Gastrocnemius medialis (tissue), 4 donors: Measurements from ENCODE around the gene ACBD6. TPM values are rescaled to one million over a fixed set of nuclear protein-coding genes. Genes with fewer than 3 reads are reported as not detected.

Experiments
- ATAC-seq, 2 donors: fragments of 150-250 bp; one replicate each; pipeline ENCODE4 v1.9.1; 2016
- DNase-seq, 2 donors: peaks; one replicate each; pipeline ENCODE4 v3.0.0-alpha.2; 2019
- H3K27ac ChIP-seq, 4 donors: fragments of 200-600 bp; sonication (generic); 1 replicate in 1 of 4; 2 replicates in 3 of 4; pipeline ENCODE4 v1.5.1; 2016 to 2018; ENCODE audit warnings: mild to moderate bottlenecking in 2 of 4, moderate library complexity in 1 of 4
- H3K27me3 ChIP-seq, 3 donors: fragments of 200-600 bp; sonication (generic) in 2 of 3; 1 replicate in 1 of 3; 2 replicates in 2 of 3; pipeline versions ENCODE4 v1.5.1 to v1.6.0; 2016 to 2019; ENCODE audit warnings: mild to moderate bottlenecking in 1 of 3, moderate library complexity in 1 of 3
- H3K36me3 ChIP-seq, 2 donors: fragments of 200-600 bp; sonication (generic) in 1 of 2; one replicate each; pipeline ENCODE4 v1.5.1; 2017 to 2018
- H3K4me1 ChIP-seq, 2 donors: fragments of 200-600 bp; sonication (generic) in 1 of 2; one replicate each; pipeline ENCODE4 v1.5.1; 2016 to 2017; ENCODE audit warnings: mild to moderate bottlenecking in 2 of 2
- H3K4me3 ChIP-seq, 4 donors: fragments of 200-600 bp; sonication (generic) in 3 of 4; 1 replicate in 1 of 4; 2 replicates in 3 of 4; pipeline ENCODE4 v1.5.1; 2016 to 2019; ENCODE audit warnings: mild to moderate bottlenecking in 2 of 4
- H3K9me3 ChIP-seq, 3 donors: fragments of 200-600 bp; sonication (generic) in 2 of 3; 1 replicate in 1 of 3; 2 replicates in 2 of 3; pipeline ENCODE4 v1.5.1; 2016 to 2019
- POLR2A ChIP-seq, 2 donors: fragments of 450-650 bp; IDR thresholded peaks; one replicate each; pipeline ENCODE4 v1.6.1; 2017; ENCODE audit warnings: antibody characterized with exemption in 2 of 2, mild to moderate bottlenecking in 2 of 2, moderate library complexity in 2 of 2
- in situ Hi-C, 4 donors: fragments of 200-750 bp; cut with MboI; loops; one replicate each; pipeline versions ENCODE4 v1.15.0 to v1.8.0; 2017; ENCODE audit warnings: low sequenced_read_pairs in 4 of 4
- intact Hi-C: fragments of 100-400 bp; cut with DNase I; formaldehyde crosslinking; loops from one replicate; pipeline ENCODE4 v1.15.1; 2023; ENCODE audit warnings: low total_unique reads
- total RNA-seq, 4 donors: library from RNA; depleted of rRNA; stranded (reverse); fragments of >200 nt; gene quantifications; one replicate each; pipeline versions ENCODE4 v1.1.0 to v1.2.3, GENCODE V29; 2016
- TF ChIP-seq, protein P1 (sequence below), 5 experiments: fragments of 450-650 bp in 3 of 5; fragments of 200-600 bp in 2 of 5; sonication (generic) in 2 of 5; IDR thresholded peaks in 4 of 5; conservative IDR thresholded peaks in 1 of 5; 1 replicate in 4 of 5; 2 replicates in 1 of 5; pipeline ENCODE4 v1.5.1; 2016 to 2019; ENCODE audit warnings: antibody characterized with exemption in 5 of 5, mild to moderate bottlenecking in 3 of 5, moderate library complexity in 3 of 5

Gene ACBD6
- total RNA-seq, 4 donors from 2014 or later, result 15.0 to 27.4 (median 19.1) TPM

DNA sequence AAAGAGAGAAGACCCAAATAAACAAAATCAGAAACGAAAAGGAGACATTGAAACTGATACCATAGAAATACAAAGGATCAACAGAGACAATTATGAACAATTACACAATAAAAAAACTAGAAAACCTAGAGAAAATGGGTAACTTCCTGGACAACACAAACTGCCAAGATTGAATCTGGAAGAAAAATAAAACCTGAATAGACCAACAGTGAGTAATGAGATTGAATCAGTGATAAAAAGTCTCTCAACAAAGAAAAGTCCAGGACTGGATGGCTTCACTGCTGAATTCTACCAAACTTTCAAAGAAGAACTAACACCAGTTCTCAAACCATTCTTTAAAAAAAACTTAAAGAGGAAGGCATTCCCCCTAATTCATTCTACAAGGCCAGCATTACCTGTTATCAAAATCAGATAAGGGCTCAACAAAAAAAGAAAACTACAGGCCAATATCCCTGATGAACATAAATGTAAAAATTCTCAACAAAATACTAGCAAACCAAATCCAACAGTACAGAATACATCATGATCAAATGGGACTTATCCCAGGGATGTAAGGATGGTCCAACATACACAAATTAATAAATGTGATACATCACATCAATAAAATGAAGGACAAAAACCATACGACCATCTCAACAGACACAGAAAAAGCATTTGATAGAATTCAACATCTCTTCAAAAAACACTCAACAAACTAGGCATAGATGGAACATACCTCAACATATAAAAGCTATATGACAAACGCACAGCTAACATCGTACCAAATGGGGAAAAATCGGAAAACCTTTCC, 119.9 kb downstream of the ACBD6 start:
- ATAC-seq (no peak), DNase-seq (no peak)
- H3K27me3 ChIP-seq, result no peaks in the 10 kb centered on the region
- TF ChIP-seq, protein P1, sequence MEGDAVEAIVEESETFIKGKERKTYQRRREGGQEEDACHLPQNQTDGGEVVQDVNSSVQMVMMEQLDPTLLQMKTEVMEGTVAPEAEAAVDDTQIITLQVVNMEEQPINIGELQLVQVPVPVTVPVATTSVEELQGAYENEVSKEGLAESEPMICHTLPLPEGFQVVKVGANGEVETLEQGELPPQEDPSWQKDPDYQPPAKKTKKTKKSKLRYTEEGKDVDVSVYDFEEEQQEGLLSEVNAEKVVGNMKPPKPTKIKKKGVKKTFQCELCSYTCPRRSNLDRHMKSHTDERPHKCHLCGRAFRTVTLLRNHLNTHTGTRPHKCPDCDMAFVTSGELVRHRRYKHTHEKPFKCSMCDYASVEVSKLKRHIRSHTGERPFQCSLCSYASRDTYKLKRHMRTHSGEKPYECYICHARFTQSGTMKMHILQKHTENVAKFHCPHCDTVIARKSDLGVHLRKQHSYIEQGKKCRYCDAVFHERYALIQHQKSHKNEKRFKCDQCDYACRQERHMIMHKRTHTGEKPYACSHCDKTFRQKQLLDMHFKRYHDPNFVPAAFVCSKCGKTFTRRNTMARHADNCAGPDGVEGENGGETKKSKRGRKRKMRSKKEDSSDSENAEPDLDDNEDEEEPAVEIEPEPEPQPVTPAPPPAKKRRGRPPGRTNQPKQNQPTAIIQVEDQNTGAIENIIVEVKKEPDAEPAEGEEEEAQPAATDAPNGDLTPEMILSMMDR (IDR thresholded peaks at IDR 0.05 in 4 of 5, conservative IDR thresholded peaks at IDR 0.05 in 1 of 5), result no peak
- no peak for TF ChIP-seq POLR2A (IDR thresholded peaks at IDR 0.05)
- intact Hi-C loops, result no loop called here
- no peak overlapping the region for H3K27ac ChIP-seq
- in situ Hi-C loops, result no loop called here
- no peak overlapping the region for H3K4me3 ChIP-seq
- H3K36me3 ChIP-seq, result no peaks in the 10 kb centered on the region
- H3K4me1 ChIP-seq, result no peaks in the 10 kb centered on the region
- H3K9me3 ChIP-seq, result peaks cover 0 to 34% (median 0%) of the 10 kb centered on the region in 3 donors

DNA sequence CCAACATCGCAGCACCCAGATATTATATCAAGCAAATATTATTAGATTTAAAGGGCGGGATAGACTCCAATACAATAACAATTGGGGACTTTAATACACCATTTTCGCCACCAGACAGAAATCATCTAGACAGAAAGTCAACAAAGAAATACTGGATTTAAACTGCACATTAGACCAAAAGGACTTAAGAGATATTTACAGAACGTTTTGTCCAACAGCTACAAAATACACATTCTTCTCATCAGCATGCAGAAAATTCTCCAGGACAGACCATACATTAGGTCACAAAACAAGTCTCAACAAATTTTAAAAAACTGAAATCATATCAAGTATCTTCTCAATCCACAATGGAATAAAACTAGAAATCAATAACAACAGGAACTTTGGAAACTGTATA, 121.2 kb downstream of the ACBD6 start:
- Histone ChIP-seq H3K36me3 (no peaks in the 10 kb centered on the region), H3K27me3 (no peaks in the 10 kb centered on the region), H3K4me3 (no peak overlapping the region), H3K4me1 (no peaks in the 10 kb centered on the region), H3K27ac (no peak overlapping the region), H3K9me3 (peaks cover 0 to 34% (median 0%) of the 10 kb centered on the region in 3 donors)
- DNase-seq (no peak), ATAC-seq (no peak)
- intact Hi-C loops, result no loop called here
- in situ Hi-C loops, result no loop called here
- TF ChIP-seq, protein P1 (IDR thresholded peaks at IDR 0.05 in 4 of 5, conservative IDR thresholded peaks at IDR 0.05 in 1 of 5), result no peak

DNA sequence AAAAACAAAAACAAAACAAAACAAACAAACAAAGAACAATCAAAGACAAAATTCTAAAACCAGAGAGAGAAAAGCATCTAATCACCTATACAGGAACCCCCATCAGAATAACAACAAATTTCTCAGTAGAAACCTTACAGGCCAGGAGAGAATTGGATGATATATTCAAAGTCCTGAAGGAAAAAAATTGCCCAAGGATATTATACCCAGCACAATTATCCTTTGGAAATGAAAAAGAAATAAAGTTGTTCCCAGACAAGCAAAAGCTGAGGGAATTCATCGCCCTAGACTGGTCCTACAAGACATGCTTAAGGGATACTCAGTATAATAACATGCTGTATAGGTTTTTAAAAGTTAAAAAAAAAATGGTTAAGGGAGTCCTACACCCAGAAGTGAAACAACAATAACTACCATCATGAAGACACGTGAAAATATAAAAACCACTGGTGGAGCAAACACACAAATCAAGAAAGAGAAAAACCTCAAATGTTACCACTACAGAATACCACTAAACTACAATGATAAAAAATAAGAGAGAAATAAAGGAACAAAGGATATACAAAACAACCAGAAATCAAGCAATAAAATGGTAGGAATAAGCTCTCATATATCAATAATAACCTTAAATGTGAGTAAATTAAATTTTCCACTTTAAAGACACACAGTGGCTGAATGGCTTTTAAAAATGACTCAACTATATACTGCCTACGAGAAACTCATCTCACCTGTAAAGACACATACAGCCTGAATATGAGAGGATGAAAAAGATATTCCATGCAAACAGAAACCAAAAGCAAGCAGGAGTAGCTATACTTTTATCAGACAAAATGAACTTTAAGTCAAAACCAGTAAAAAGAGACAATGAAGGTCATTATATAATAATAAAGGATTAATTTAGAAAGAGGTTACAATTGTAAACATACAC, 121.9 kb downstream of the ACBD6 start:
- in situ Hi-C loops, result no loop called here
- H3K4me1 ChIP-seq, result no peaks in the 10 kb centered on the region
- no peaks in the 10 kb centered on the region for H3K36me3 ChIP-seq
- intact Hi-C loops, result no loop called here
- no peaks in the 10 kb centered on the region for H3K27me3 ChIP-seq
- no peak for ATAC-seq
- no peak for DNase-seq
- no peak overlapping the region for H3K4me3 ChIP-seq
- H3K9me3 ChIP-seq, result peaks cover 0 to 34% (median 0%) of the 10 kb centered on the region in 3 donors
- no peak overlapping the region for H3K27ac ChIP-seq
- TF ChIP-seq, protein P1 (IDR thresholded peaks at IDR 0.05 in 4 of 5, conservative IDR thresholded peaks at IDR 0.05 in 1 of 5), result no peak
- no peak for TF ChIP-seq POLR2A (IDR thresholded peaks at IDR 0.05)

DNA sequence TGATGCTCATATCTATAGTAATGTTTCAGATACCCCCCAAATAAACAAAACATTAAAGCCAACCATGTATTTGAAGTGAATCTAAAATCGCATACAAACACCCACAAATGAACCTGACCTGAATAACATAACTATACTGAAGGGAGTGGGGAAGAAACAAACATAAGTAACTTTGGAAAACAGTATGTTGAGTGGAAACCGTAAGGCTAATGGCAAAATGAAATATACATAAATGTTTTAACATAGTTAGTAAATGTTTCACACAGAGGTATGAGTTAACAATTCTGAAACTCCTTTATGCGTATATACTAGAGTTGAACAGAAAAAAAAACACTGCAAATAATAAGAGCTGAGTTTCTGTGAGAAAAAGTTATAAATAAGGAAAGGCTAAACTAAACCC, 125.6 kb downstream of the ACBD6 start:
- Histone ChIP-seq H3K27ac (no peak overlapping the region), H3K36me3 (no peaks in the 10 kb centered on the region), H3K27me3 (no peaks in the 10 kb centered on the region), H3K4me3 (no peak overlapping the region), H3K4me1 (no peaks in the 10 kb centered on the region), H3K9me3 (peaks cover 0 to 22% (median 0%) of the 10 kb centered on the region in 3 donors)
- ATAC-seq (no peak), DNase-seq (no peak)
- in situ Hi-C loops (no loop called here), intact Hi-C loops (no loop called here)
- TF ChIP-seq POLR2A (IDR thresholded peaks at IDR 0.05), result no peak
- TF ChIP-seq, protein P1 (IDR thresholded peaks at IDR 0.05 in 4 of 5, conservative IDR thresholded peaks at IDR 0.05 in 1 of 5), result no peak
